RCC 7860 (cell line): ENCODE results near the gene SGF29.
"Not testable (repeated sequence)": the region's sequence is repeated elsewhere in the genome, so short reads cannot be mapped to it uniquely, and the experiment has no call there.

Experiments
- DNase-seq: peaks from one replicate; pipeline ENCODE4 v3.0.0-alpha.2; 2015; ENCODE audit warnings: low spot score
- FAIRE-seq: peaks from 2 replicates; lab custom pipeline; 2012; peaks lifted over from hg19 to GRCh38; lab: Jason Lieb, UNC

The SGF29 gene

GRCh38 chr16:28608867-28609596, 55.3 kb downstream of the SGF29 start:
- FAIRE-seq, DNase-seq: not testable (repeated sequence)

GRCh38 chr16:28609631-28610594, 56.2 kb downstream of the SGF29 start, which contains the start of gene SULT1A1:
TSS of gene SULT1A1 (minus strand) at chr16:28610044. CDS start at chr16:28608855, 1,189 bp downstream.
- no peak for DNase-seq
- FAIRE-seq, result no peak

GRCh38 chr16:28610595-28611191, 57.0 kb downstream of the SGF29 start:
- DNase-seq, result no peak
- FAIRE-seq, result no peak

GRCh38 chr16:28612359-28613280, 58.9 kb downstream of the SGF29 start:
- FAIRE-seq, DNase-seq: not testable (repeated sequence)

GRCh38 chr16:28613912-28614311, 60.2 kb downstream of the SGF29 start:
- not testable (repeated sequence) for DNase-seq, FAIRE-seq

- DNase-seq, FAIRE-seq: not testable (repeated sequence)
Measured at GRCh38 chr16:28614561-28614960, 60.8 kb downstream of the SGF29 start.

- not testable (repeated sequence) for FAIRE-seq
- peak; percentile 33 for DNase-seq
Measured at GRCh38 chr16:28615486-28616223, 61.9 kb downstream of the SGF29 start.

- DNase-seq, FAIRE-seq: not testable (repeated sequence)
Measured at GRCh38 chr16:28616224-28616577, 62.5 kb downstream of the SGF29 start.

- FAIRE-seq (no peak), DNase-seq (no peak)
Measured at GRCh38 chr16:28616636-28617035, 62.9 kb downstream of the SGF29 start.

- no peak for FAIRE-seq
Measured at GRCh38 chr16:28617874-28618273, 64.2 kb downstream of the SGF29 start.

GRCh38 chr16:28620316-28620715, 66.6 kb downstream of the SGF29 start:
- not testable (repeated sequence) for DNase-seq, FAIRE-seq

More at GRCh38 chr16:28617874-28618273, 64.2 kb downstream of the SGF29 start:
- no peak for DNase-seq

- FAIRE-seq, result no peak
- DNase-seq, result no peak
Measured at GRCh38 chr16:28621481-28622155, 67.9 kb downstream of the SGF29 start.

GRCh38 chr16:28622532-28623171, 68.9 kb downstream of the SGF29 start:
- FAIRE-seq, DNase-seq: not testable (repeated sequence)

GRCh38 chr16:28623172-28623711, 69.5 kb downstream of the SGF29 start:
- no peak for FAIRE-seq

GRCh38 chr16:28630905-28631304, 77.2 kb downstream of the SGF29 start:
- not testable (repeated sequence) for FAIRE-seq, DNase-seq

More at GRCh38 chr16:28623172-28623711, 69.5 kb downstream of the SGF29 start:
- no peak for DNase-seq

GRCh38 chr16:28636093-28636823, 82.5 kb downstream of the SGF29 start:
- peak; percentile 82 for DNase-seq
- peak; percentile 79 for FAIRE-seq

GRCh38 chr16:28637765-28638164, 84.0 kb downstream of the SGF29 start, which contains the start of gene NPIPB8:
TSS of gene NPIPB8 (plus strand) at chr16:28638065. CDS start at chr16:28638361, 296 bp downstream.
- DNase-seq, FAIRE-seq: not testable (repeated sequence)
